Ramos (cell line): ENCODE measurements around the gene ELFN1.

Experiments used
- in situ Hi-C: fragments of 300-500 bp; cut with MboI; formaldehyde crosslinking; loops from one replicate; pipeline ENCODE4 v1.14.3; 2022; ENCODE audit warnings: low sequenced_read_pairs; ENCODE audit not compliant: unreplicated experiment

Gene ELFN1

GRCh38 chr7:1641661-1642260, 28.3 kb upstream of the ELFN1 start:
- in situ Hi-C loops, result no loop called here

DNA sequence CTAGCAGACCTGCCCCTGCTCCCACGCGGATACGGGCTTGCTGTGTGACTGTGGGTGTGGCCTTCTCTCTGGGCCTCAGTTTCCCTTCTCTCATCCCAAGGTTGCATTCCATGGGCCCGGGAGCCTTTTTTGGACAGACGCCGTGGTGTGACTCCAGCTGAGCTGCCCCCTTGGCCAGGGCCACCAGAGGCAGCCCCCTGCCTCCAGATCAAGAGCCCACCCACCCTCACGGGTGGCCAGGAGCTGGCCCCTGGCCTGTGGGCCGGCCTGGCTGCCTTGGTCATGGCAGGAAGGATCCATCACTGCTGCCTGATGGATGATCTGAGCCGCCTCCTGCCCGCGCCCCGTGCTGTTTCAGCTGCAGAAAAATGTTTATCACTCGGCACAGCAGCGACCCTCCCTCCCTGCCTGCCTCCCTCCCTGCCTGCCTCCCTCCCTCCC, 27.8 kb upstream of the ELFN1 start:
- in situ Hi-C loops, result no loop called here

DNA sequence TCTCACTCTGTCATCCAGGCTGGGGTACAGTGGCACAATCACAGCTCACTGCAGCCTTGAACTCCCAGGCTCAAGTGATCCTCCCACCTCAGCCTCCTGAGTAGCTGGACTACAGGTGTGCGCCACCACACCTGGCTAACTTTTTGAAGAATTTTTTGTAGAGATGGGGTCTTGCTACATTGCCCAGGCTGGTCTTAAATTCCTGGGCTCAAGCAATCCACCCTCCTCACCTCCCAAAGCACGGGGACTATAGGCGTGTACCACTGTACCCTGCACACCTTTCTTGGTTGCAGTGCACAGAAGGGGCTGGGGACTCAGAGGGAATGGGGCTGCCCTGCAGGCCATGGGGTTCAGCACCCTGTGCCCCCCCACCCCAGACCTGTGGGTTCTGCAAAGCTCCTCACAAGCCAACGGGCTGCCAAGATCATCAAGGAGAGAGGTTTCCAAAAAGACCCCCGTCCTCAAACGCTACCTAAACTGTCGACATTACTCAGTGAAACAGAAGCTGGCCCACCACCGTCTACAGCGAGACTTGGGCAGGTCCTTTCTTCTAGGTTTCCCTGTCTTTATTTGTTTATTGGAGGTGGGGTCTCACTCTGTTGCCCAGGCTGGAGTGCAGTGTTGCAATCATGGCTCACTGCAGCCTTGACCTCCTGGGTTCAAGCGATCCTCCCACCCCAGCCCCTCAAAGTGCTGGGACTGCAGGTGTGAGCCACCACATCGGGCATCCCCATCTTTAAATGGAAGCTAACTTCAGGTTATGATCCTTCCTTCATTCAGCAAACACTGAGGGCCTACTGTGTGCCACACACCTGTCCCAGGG, 26.6 kb upstream of the ELFN1 start:
- in situ Hi-C loops, result no loop called here

DNA sequence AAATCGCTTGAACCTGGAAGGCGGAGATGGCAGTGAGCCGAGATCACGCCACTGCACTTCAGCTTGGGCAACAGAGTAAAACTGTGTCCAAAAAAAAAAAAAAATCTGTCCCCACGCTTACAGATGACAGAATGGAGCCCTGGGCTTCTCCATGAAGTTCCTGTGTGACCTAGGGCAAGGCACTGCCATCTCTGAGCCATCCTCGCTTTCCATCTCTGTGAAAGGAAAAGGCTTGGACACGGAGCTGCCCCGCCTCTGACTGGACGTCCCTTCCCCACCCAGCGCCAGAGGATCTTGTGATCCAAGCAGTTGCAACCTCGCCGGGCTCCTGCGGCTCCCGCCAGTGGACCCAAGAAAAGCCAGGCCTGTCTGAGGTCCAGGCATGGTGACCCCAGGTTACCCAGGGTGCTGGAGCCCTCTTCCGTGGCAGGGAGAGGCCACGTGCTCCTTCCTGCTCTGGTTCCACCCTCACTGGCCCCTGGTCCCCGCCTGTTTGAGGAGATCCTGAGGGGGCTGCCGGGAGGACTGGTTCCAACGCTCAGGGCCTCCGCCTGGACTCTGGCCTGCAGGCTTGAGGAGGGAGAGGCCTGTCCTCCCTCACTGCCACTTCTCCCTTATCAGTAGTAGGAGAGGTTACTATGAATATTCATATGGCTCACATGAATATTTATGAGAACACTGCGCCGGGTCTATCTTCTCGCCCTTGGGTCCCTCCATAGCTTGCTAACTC, 25.6 kb upstream of the ELFN1 start:
- in situ Hi-C loops, result no loop called here

GRCh38 chr7:1645071-1645409, 25.0 kb upstream of the ELFN1 start:
- in situ Hi-C loops, result no loop called here

GRCh38 chr7:1645476-1645875, 24.6 kb upstream of the ELFN1 start:
- in situ Hi-C loops, result no loop called here

GRCh38 chr7:1646391-1646790, 23.7 kb upstream of the ELFN1 start:
- in situ Hi-C loops, result no loop called here

- in situ Hi-C loops, result no loop called here
These were observed 22.9 kb upstream of the ELFN1 start for GRCh38 chr7:1646957-1647891.

GRCh38 chr7:1647961-1648672, 22.0 kb upstream of the ELFN1 start:
- in situ Hi-C loops, result no loop called here

DNA sequence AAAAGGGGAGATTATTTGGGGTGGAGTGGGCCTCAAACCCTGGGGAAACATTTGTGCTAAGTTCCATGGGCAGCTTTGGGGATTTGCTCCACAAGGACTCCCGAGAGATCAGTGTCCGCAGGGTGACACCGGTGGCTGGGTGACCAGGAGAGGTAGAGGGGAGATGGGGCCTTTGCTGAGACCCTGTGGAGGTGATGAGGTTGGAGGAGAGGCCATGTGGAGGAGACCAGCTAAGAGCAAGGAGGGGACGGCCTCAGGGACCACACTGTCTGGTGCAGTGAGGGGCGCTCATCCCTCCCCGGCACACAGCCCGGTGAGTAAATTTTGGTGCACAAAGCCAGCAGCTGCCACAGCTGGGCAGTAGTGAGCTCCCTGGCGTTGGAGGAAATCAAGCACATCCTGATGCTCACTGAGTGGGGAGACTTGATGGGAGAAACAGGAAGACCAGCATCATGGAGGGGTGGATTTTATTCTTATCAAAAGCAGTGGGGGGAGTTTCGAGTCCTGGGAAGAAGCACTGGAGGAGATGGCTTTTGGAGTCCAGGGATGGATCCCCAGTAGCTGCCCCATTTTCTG, 20.2 kb upstream of the ELFN1 start:
- in situ Hi-C loops, result loop anchor here (25.0 kb wide), 1 partner anchor 687 kb away; no protein-coding TSS in a partner anchor

DNA sequence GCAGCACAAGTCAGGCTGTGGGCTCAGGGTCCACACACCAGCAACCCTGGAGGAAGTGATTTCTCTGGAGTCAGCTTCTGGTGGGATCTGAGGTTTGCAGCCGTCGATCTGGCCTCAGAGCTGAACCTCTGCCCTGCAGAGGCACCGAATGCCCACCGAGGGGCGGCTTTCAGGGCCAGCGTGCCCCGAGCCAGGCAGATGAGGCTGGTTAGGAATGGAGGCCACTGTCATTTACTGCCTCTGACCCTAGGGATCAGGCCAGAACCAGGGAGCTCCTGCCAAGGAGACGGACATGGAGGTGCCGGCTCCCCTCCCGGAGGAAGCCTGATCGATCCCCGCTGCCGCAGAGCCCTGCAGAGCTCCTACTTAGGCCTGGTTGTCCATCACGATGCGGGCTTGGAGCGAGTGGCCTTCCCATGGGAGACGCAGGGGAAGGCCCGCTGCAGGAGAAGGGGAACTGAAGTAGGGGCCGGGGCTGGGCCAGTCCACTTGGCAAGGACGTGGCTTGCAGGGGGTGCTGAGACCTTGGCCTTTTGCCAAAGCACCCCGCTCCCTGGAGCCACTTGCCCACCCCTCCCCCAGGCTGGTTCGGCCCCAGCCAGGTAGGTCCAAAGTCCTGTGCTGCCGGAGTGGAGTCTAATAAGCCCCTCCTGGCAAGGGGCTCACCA, 19.6 kb upstream of the ELFN1 start:
- in situ Hi-C loops, result loop anchor here (25.0 kb wide), 1 partner anchor 687 kb away; no protein-coding TSS in a partner anchor

DNA sequence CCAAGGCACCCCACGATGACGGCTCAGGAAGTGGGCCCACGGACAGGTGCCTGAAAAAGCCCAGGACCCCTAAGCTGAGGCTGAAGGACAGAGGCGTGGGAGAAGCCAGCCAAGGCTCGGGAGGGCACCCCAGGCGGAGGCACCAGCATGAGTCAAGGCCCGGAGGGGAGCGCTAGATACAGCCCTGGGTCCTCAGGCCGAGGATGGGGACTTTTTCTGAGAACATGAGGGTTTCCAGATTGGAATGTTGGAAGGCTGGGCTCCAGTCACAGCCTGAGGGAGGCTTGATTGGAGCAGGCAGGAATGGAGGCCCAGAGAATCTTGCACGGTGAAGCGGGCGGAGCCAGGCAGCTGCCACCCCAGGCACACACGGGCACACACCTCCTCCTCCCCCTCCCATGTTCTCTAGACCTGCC, 19.0 kb upstream of the ELFN1 start:
- in situ Hi-C loops, result loop anchor here (25.0 kb wide), 1 partner anchor 686 kb away; no protein-coding TSS in a partner anchor

- in situ Hi-C loops, result loop anchor here (25.0 kb wide), 1 partner anchor 685 kb away; no protein-coding TSS in a partner anchor
These were observed 18.2 kb upstream of the ELFN1 start for GRCh38 chr7:1651891-1652290.

DNA sequence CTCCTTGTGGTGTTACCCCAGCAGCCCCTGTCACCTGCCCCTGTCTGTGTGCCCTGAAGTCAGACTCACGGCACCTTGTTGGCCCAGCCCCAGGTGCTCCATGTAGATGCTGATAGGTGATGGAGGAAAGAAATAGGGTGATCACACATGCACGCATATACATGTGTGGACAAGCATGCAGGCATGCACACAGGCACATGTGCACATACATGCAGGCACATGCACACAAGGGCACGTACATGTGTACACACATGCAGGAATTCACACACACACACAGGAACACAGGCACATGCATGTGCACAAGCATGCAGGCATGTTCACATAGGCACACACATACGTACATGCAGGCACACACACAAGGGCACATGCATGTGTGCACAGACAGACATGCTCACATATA, 16.6 kb upstream of the ELFN1 start:
- in situ Hi-C loops, result loop anchor here (25.0 kb wide), 1 partner anchor 684 kb away; no protein-coding TSS in a partner anchor

DNA sequence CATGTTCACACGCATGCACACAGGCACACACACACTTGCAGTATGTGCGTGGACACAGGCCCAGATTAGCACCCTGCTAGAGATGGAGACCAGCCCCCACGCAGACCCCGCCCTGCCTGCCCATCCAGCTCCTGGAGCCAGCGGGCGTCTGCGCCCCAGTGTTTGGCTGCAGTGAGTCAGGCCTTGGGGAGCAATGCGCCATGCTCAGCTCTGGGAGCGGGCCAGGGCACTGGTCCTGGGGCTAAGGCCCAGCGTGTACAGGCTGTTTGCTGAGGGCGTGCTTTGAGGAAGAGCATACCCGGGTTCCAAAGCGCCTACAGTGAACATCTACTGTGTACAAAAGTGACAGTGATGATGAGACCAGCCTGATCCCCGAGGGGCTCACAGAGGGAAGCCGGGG, 16.0 kb upstream of the ELFN1 start:
- in situ Hi-C loops, result loop anchor here (25.0 kb wide), 1 partner anchor 683 kb away; no protein-coding TSS in a partner anchor

DNA sequence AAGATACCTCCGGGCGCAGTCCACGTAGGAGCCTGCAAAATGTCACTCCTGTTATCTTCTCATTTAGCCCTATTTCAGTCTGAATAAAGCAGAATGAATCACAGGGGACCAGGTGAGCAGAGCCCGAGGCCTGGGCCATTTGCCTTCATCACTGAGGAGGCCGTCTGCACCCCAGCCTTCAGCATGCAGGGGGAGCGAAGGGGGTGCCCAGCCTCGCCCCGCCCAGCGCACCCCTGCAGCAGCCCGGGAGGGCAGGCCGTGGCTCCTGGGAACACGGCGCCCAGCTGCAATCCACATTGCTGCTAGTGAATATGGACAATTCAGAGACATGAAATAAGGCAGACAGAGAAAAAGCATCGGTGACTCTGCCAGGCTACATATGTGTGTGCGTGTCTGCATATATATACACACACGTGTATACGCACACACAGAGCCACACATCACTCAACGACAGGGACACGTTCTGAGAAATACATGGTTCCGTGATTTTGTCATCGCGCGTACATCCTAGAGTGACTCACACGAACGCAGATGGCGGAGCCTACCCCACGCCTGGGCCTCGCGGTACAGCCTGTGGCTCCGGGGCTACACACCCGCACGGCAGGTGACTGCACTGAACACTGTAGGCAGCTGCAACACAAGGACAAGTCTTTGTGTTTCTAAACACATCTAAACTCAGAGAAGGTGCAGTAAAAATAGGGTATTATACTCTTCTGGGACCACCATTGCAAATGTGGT, 15.2 kb upstream of the ELFN1 start:
- in situ Hi-C loops, result loop anchor here (25.0 kb wide), 1 partner anchor 682 kb away; no protein-coding TSS in a partner anchor

- in situ Hi-C loops, result loop anchor here (5.0 to 25.0 kb wide), 2 partner anchors 98 to 678 kb away; no protein-coding TSS in a partner anchor
These were observed 10.4 kb upstream of the ELFN1 start for GRCh38 chr7:1659696-1660095.
